ENCODE data around the gene SNX17.

- TF ChIP-seq CTCF (IDR thresholded peaks at IDR 0.05), result no peak
- no peak for TF ChIP-seq POLR2AphosphoS5 (IDR thresholded peaks at IDR 0.05)
- no peak for TF ChIP-seq POLR2A (IDR thresholded peaks at IDR 0.05)
- TF ChIP-seq EP300 (IDR thresholded peaks at IDR 0.05), result no peak
These were observed 45.7 kb downstream of the SNX17 start for GRCh38 chr2:27416151-27416550.

Data from gastroesophageal sphincter (tissue), 3 donors.